Stimulated activated CD4-positive, alpha-beta T cell treated with anti-CD3 and anti-CD28 coated beads, Interleukin-4, amount 100 ng/mL, for 4 hours (primary cell): Measurements from ENCODE around the gene CDC42EP3.

ENCODE experiments used
- DNase-seq, 2 experiments: peaks; one replicate each; pipeline ENCODE4 v3.0.0-alpha.2; 2020

Gene CDC42EP3

GRCh38 chr2:37614061-37614738, 57.2 kb downstream of the CDC42EP3 start:
- no peak for DNase-seq

GRCh38 chr2:37612382-37612781, 59.1 kb downstream of the CDC42EP3 start:
- no peak for DNase-seq

DNA sequence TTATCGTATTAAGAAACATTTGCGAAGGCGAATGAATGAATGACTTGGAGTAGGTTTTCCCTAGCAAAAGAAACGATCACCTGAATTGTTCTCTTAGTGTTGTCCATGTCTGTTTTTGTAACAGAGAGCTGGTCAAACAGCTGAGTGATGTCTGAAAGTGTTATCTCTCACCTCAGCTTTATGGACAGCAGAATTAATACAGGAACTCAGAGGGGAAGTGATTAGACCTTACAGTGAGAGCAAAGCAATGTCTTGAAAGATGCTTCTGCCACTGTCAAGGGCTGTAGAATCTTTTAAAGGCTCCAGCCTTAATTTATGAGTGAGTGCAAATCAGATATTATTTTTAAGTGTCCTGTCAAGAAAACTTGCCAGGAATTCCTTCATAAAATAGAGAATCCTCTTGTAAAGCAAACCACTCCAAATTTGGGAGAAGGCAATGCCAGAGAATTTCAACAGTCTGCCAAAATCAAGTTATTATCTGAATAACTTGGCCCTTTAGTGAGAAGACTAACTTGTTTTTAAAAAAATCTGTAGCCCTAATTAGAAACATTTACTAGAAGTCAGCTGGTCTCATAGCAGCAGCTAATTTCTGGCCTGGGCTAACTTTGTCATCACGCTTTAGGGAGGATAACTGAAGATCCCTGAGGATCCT, 60.7 kb downstream of the CDC42EP3 start:
- no peak for DNase-seq

GRCh38 chr2:37609782-37610181, 61.7 kb downstream of the CDC42EP3 start:
- no peak for DNase-seq

DNA sequence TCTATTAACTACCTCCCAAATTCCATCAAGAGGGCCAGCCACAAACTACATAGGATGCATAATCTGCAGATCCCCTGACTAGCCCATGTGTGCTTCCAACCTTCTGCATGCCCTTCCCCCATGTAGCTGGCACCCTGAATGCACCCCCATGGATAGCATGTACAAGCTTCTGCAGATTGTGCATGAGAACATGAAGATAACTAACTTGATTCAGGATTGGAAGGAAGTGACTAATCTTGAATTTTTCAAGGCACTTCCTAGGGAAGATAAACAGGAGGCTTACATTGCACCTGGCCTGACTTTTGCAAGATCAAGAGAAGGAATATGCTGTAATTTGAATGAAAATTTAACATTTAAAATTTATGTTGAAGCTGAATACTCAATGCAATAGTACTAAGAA, 66.7 kb downstream of the CDC42EP3 start:
- no peak for DNase-seq

DNA sequence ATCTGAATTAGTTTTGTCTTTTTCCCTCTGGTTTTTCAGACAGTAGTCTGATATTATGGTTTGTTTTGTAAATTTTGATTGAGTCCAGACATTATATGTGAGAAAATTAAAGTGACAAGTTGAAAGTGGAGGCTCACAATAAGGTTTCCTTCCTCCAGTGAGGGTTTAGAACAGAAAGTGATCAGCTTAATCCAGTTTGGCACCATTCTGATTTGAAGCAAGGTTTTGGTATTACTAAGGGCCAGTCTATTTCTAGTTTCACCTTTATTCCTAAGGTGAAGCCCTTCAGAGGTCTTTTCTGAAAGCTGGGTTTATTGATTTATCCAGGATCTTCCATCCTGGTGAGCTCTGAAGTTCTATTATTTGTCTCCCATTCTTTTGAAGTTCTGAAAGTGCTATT, 68.7 kb downstream of the CDC42EP3 start:
- no peak for DNase-seq

DNA sequence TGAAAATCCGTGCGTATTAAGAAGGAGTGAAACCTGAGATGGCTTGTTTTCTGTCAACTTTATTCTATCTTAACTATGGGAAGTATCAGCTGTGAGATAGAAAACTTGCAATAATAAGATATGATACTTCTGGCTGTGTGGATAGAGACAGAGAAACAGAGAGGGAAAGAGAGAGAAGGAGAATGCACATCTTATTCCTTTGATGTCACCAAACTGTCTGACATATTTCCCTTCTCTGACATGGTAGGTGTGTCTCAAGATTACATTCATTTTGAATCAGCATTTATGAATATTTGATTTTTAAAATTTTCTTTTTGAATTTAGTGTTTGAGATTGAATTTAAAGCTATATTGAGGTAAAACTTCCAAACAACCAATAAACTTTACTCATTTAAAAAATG, 69.4 kb downstream of the CDC42EP3 start:
- no peak for DNase-seq

DNA sequence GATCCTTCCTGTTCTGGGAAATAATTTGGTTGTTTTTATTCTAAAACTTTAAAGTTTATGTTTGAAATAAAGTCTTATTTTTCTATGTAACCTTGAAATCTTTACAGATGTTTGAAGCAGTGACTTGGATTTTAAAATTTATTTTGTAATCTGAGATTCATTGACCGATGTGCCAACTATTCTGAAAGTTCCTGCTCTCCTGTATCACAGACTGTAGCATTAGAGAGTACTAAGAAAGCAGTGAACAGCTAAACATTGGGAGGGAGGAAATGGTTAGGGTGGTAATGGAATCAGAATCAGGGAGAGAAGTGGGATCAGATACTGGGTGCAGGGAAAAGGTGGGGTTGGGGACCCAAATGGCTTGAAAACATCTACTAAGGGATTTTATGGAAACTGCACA, 69.9 kb downstream of the CDC42EP3 start:
- DNase-seq = no peak

- no peak for DNase-seq
Observed at GRCh38 chr2:37600735-37601134, 70.7 kb downstream of the CDC42EP3 start.

DNA sequence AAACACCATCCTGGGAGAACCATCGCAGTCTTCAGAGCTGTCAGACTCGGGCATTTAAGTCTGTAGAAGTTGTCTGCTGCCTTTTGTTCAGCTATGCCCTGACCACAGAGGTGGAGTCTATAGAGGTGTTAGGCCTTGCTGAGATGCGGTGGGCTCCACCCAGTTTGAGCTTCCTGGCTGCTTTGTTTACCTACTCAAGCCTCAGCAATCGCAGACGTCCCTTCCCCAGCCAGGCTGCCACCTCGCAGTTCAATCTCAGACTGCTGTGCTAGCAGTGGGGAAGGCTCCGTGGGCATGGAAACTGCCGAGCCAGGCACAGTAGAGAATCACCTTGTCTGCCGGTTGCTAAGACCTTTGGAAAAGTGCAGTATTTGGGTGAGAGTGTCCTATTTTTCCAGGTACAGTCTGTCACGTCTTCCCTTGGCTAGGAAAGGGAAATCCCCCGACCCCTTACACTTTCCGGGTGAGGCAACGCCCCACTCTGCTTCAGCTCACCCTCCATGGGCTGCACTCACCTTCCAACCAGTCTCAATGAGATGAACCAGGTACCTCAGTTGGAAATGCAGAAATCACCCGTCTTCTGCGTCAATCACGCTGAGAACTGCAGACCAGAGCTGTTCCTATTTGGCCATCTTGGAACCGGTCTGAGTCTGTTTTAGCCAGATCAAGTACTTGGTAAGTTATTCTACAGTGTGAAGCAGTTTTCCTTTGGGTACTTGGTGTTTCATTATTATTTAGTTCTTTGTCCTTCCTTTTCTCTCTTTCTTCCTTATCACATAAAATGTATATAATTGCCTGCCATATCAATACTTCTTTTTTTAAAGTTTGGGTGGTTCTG, 71.5 kb downstream of the CDC42EP3 start:
- peak in 1 of 2 experiments; percentile 47 for DNase-seq

DNA sequence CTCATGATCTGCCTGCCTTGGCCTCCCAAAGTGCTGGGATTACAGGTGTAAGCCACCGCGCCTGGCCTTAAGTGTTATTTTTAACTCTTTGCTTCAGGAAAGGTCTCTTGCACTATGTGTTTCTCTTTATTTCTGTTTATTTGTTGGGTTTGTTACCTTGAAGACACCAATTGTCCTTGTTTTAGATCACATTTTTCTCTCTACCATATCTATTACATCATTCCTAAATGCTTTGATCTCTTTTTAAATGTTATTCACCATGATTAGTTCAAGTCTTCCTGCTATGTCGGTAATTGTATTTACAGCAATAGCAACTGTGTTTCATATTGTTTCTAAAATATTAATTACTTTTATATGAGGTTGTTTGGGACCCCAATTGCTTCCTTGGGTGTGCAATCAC, 77.7 kb downstream of the CDC42EP3 start:
- no peak for DNase-seq

DNA sequence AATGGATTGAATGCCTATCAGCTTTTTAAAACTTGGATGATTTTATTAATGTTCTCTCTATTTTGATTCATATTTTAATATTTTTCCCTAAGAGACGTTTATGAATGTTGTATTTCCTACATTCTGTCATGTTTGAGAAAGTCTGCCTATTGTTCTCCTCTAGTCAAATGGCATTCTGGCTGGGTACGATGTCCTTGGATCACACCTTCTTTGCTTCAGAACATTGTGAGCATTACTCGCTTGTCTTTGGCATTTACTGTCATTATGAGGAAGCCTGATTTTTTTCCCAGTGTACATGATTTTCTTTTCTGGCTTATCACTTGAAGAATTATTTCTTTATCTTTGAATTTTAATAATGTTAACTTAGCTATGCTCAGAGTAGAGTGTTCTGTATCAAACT, 78.4 kb downstream of the CDC42EP3 start:
- DNase-seq = no peak
